Endometrial microvascular endothelial cells (primary cell): ENCODE data around the gene GUCY2D. TPM values are rescaled to one million over a fixed set of nuclear protein-coding genes. Genes with fewer than 3 reads are reported as not detected.
"Not testable (repeated sequence)": the region's sequence is repeated elsewhere in the genome, so short reads cannot be mapped to it uniquely, and the experiment has no call there.

Experiments
- in situ Hi-C: cut with HindIII; loops from 2 replicates; pipeline ENCODE4 v1.10.0; 2017; ENCODE audit warnings: low sequenced_read_pairs, low pct_unique_long_range_greater_than_20kb; ENCODE audit errors: inconsistent ontology term
- total RNA-seq: library from RNA; depleted of rRNA; stranded (reverse); fragments of >200 nt; gene quantifications from one replicate; pipeline ENCODE4 v1.2.3, GENCODE V29; 2015; ENCODE audit errors: inconsistent ontology term

GUCY2D gene
- total RNA-seq, 1 donor from 2014 or later: not detected

DNA sequence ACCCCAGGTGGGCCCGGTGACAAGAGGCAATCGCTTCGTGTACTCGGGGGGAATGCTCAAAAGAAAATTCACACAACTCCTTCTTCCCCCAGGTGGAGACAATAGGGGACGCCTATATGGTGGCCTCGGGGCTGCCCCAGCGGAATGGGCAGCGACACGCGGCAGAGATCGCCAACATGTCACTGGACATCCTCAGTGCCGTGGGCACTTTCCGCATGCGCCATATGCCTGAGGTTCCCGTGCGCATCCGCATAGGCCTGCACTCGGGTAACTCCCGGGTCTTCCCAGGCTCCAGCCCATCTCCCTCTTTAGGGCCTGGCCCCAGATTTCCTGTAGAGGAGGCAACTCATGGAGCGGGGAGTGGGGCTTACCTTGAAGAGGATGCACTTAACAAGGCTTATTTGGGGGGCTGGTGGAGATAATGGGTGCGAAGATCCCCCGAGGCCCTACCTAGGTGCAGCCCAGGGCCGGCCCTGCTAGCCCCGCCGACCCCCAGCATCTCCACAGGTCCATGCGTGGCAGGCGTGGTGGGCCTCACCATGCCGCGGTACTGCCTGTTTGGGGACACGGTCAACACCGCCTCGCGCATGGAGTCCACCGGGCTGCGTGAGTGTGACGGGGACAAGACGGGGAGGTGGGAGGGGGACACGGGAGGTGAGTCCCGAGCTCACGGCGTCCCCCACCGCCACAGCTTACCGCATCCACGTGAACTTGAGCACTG lies 13.0 kb downstream of the GUCY2D start:
- in situ Hi-C loops: no loop called here

DNA sequence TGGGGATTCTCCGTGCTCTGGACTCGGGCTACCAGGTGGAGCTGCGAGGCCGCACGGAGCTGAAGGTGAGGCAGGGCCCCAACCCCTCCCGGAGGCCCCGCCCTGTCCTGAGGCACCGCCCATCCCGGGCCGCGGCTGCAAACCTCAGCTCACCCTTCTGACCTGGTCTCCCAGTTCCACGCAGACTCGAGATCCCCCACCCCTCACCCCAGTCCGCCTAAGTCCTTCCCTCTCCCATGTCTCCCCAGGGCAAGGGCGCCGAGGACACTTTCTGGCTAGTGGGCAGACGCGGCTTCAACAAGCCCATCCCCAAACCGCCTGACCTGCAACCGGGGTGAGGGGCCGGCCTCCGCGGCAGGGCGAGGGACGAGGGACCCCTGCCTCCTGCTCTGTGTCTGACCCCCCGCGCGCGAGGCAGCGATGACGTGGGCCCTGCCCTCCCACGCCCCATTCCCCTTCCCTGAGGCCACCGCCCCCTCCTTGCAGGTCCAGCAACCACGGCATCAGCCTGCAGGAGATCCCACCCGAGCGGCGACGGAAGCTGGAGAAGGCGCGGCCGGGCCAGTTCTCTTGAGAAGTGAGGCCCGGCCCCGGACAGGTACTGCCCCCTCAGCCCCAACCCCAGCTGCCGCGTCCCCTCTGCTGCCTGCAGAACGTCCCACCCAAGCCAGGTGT lies 13.7 kb downstream of the GUCY2D start:
- in situ Hi-C loops: no loop called here

DNA sequence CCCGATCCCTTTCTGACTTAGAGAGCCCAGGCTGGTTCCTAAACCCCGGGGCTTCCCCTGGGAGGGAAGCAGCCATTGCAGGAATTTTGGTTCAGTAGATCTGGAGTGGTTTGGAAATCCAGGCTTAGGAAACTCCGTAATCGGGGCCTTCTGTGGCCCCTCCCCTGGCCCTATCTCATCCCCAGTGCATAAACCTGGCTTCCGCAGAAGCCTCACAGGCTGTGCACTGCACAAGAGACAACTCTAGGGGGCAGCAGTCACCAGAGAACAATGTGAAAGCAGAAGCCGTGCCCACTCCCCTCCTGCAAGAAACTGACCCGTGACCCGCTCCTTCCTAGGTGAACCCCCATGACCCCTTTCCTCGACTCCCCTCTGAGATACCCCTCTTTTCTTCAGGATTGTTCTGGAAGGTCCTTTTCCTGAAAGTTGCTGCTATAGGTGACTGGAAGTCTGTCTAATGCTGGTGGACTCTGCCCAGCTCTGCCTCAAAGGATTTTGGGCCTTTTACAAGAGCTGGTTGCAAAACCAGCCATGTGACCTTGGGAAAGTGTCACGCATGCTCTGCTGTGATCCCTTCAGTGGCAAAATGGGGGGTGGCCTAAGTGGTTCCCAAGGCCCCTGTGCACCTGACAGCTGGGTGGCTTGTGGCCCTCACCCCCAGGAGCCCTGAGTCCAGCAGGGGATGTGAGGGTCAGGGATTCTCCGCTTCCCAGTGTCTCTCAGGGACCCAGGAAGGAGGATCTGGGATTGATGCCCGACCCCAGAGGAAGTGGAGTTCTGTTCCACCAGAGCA lies 14.4 kb downstream of the GUCY2D start:
- in situ Hi-C loops: no loop called here

DNA sequence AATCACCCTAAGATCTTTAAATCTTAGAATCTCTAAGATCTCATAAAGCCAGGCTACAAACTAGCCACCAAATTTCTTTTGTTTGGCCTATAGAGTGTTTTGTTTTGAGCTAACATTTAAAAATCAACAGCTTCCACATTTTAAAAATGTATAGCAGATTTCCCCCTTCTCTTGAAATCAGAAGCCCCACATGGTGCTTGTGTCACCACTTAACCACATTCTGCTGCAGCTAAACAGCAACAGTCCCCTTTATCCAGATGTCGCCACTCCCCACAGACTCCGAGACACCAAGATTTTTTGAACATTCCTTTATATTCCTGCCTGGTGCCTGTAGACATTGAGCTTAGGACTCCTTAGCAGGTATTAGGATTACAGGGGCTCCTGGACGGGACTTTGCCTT lies 16.0 kb downstream of the GUCY2D start:
- in situ Hi-C loops: no loop called here

DNA sequence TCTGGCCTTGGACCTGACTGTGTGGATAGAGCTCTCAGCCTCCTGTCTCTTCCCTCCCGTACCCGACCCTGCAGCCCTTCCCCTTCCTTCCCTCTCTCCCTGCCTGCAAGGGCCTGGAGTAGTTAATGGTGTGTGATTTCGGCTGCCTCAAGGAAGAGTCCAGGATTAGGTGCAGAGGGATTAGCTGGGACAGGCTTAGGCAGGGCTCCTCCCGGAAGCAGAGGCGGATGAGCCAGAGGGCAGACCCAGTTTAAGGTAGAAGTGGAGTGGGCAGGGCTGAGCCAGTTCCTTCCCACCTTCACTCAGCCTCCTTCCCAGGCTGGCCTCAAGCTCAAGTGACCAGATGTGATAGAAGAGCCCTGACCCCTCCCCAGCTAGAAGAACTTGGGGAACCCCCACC lies 16.8 kb downstream of the GUCY2D start:
- in situ Hi-C loops: no loop called here

DNA sequence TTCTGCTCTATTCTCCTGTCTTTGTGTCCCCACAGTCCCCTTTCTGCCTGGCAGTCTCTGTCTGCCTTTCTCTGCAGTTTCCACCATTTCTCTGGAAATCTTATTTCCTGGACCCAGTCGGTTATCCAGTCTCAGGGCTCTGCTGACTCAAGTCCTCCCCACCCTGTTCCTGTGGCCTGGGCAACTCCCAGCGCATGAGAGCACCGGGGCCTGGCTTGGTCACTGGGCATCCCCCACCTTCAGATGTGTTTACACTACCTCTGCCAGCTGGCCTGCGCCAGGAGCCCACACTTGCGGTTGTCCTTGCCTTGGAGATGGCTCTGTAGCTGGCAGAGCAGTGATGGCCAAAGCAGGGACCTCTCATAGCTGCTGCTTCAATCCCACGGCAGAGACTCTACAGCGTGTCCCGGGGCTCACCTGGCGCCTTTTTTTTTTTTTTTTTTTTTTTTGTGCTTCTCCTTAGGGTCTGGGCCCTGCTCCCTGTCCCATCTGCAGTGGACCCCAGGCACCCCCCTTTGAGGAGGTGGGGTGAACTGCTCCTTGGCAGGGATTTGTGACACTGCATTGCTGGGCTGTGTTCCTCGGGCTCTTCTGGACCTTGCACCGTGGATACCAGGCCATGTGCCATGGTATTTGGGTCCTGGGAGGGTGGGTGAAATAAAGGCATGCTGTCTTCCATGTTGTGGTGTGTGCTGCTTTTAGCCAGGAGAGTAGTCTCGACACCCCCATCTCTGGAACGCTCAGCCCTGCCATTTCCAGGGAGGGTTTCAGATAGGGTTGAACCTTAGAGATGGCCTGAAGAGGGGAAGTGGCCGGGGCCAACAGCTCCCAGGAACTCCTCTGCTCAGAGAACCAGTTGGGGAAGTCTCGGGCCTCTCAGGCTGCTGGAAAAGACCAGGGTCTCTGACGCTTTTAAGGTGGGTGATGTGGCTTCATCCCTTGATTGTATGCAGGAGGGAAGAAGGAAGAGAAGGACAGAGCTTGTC lies 17.5 kb downstream of the GUCY2D start:
- in situ Hi-C loops: no loop called here

DNA sequence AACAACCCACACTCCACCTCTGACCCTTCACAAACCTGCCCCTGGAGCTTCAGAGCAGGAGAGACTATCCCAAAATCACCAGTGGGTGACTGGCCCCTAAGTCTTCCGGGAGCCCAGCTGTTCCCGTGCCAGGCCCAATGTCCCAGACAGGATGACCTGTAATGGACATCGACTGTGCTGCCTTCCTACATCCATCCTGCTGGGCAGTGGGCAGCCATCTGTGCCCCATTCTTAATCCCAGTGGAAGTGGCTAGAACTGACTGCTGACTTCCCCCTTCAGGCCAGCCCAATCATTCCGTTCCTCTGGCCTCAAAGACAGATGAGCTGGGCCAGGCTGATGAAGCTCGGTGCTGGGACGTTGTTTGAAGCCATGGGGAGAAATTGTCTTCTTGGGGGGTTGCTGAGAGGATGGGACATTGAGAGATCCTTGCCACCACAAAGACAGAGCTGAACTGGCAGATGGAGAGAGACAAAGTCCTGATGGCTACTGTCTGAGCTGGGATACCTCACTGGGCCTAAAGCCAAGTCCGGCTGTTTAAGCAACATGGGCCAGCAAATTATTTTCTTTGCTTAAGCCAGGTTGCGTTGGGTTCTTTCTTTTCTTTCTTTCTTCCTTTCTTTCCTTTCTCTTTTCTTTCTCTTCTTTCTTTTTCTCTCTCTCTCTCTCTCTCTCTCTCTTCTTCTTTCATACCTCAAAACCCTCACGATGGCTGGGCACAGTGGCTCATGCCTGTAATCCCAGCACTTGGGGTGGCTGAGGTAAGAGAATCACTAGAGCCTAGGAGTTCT lies 18.6 kb downstream of the GUCY2D start:
- in situ Hi-C loops: no loop called here

DNA sequence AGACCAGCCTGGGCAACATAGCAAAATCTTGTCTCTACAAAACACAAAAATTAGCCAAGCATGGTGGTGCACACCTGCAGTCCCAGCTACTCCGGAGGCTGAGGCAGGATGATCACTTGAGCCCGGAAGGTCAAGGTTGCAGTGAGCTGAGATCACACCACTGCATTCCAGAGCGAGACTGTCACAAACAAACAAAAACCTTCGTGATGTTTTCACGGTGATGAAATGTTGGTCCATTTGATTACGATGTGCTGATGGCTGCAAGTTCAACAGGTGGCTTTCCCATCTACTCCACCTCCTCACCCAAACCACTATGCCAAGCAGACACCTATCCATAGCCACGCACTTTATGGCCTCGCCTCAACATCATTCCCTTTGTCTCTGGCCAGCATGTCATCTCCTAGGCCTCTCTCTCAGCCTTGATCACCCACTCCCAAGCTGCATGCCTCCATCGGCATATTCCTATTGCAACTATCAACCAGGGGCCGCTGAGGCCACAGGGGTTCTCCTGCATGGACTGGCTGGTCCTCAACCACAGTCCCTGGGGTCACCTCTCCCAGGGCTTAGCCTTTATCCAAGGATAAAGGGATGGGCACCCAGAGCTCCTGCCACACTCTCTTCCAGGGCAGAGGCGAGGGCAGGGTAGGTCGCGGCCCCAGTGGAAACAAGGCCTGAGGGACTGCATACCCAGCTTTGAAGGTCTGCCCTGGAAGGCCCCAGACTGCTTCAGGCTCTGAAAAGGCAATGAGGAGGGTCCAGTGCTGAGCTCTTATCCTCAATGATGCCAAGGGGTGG lies 19.3 kb downstream of the GUCY2D start:
- in situ Hi-C loops: no loop called here

DNA sequence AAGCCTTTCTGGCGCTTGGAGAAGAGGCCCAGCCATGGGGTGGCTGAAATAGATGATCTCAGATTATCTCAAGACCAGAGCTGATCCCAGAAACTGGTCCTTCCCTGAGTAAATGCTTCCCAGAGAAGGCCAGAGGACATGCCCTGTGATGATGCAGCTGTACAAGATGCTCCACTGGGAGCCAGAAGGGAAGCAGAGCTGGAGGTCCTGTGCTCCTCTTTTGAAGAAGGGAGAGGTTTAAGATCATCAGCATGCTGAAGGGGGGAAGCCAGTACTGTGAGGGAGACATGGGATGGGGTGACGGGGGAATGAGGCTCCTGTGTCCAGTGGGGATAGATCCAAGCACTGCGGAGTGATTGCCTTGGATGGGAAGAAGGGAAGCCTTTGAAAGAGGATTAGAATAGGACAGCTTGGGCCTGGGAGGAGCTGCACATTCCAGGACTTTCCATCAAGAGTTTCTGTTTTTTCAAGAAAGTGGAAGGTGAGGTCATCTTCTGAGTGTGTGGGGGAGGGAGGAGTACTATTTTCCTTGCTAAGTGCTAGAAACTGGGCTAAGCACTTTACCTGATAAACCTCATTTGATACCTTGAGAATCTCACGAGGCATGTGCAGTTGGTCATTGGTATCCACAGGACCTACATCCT lies 20.1 kb downstream of the GUCY2D start:
- in situ Hi-C loops: no loop called here

DNA sequence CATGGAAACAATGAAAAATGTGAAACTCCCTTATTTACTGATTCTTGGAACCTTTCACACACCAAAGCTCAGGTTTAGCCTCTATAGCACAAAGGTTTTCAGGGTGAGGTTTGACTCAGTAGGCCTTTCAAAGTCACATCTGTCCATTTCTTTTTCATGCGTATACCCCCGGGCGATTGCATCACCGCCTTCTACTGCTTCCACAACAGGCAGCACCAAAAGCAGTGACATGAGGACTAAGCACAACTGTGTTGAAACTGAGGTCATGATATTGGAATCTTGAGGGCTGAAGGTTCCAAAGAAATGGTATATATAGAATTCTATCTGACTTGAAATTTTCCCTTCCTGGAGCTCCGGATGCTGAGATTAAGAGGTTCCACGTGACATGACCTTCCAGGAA lies 21.7 kb downstream of the GUCY2D start:
- in situ Hi-C loops: not testable (repeated sequence)

DNA sequence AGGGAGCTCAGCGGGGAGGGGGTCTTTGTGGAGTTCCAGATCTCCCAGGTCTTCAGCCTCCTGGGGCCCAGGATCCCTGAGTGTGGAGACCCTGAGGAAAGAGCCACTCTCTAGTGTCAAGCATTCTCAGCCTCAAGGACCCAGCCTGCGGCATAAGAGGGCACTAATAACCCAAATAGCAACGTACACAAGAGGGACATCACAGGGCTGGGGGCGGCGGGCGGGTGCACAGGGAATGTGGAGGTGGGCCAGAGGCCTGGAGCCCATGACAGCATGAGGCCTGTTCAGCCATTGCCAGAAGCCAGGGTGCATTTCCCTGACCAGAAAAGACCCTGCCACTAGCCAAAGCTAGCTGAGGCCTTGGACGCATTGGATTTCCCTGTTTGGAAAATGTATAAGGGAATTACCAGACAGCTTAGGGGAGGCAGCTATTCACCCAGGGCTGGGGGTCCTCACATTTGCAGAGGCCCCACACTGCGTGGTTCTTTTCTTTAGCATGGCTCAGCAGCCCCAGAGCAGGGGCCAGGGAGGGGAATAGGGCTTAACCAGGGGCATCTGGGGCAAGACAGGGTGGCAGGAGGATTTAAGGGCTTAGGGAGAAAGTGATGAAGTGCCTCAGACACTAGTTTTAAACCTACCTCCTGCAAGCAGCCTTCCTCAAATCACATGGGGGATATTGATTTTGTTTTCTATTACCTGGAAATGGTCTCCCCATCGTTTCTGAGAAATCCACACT lies 22.9 kb downstream of the GUCY2D start:
- in situ Hi-C loops: no loop called here

DNA sequence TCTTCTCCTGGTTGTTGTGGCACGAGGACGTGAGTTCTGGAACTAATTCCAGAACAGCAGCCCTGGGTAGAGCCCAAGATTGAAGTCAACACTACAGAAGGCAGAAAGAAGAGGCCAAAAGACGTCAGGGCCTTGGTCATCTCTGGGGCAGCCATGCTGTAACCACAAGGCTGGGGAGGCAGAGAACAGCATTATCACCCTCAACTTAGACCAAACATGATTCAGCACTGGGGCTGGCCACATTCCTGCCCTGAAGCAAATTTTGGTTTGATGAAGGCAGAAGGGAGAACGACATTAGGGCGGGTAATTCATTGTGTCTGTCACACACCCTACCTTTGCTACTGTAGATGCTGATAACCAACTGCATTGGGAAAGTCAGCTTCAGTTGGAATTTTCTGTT lies 26.7 kb downstream of the GUCY2D start:
- in situ Hi-C loops: no loop called here

DNA sequence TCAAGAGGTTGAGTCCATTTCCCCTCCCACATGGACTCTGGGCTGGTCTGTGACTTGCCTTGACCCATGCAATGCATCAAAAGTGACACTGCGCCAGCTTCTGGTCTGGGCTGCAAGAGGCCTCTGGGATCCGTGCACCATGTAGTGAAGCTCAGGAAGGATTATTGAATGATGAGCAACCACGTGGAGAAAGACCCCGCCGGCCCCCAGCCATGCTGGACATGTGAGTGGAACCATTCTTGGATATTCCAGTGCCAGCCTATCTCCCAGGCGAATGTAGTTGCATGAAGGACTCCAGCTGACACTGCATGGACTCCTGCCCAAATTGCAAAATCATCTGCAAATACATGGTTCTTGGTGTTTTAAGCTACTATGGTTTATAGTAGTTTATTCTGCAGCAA lies 28.8 kb downstream of the GUCY2D start:
- in situ Hi-C loops: no loop called here

DNA sequence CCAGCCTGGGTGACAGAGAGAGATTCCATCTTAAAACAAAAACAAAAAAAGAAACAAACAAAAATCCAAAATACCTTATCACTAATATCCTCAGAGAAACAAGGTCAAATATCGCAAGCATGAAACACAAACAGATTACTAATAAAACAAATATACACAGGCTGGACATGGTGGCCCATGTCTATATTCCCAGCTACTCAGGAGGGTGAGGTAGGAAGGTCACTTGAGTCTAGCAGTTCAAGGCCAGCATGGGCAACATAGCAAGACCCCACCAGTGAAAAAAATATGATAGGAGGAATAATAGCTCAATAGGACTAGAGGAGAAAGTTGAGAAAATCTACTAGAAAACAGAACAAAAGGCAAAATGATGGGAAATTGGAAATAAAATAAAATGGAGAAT lies 29.5 kb downstream of the GUCY2D start:
- in situ Hi-C loops: no loop called here

DNA sequence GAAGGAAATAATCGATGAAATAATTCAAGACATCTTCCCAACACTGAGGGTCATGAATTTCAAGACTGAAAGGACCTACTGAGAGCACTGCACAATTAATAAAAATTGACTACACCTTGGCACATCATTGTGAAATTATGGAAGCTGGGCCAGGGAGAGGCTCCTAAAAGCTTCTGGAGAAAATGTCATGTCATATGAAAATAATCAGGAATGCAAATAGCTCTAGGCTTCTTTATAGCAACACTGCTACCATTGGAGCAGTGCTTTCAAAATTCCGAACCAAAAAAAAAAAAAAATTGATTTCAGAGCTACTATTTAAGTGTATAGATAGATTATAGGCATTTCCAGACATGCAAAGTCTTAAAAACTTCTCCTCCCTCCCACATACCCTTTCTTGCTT lies 30.0 kb downstream of the GUCY2D start:
- in situ Hi-C loops: no loop called here

DNA sequence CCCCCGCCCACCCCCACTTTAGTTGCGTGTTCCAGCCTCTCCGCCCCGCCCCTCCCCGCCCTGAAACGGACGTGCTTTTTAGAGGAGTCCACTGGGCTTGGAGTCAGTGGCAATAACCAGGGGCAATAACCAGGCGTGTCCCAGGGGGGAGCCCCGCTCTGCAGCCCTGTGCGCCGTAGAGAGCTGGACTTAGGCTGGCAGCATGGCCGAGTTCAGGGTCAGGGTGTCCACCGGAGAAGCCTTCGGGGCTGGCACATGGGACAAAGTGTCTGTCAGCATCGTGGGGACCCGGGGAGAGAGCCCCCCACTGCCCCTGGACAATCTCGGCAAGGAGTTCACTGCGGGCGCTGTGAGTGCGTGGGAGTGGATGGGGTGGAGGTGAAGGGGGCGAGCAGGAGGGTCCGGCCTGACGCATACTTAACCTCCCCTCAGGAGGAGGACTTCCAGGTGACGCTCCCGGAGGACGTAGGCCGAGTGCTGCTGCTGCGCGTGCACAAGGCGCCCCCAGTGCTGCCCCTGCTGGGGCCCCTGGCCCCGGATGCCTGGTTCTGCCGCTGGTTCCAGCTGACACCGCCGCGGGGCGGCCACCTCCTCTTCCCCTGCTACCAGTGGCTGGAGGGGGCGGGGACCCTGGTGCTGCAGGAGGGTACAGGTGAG lies 36.7 kb downstream of the GUCY2D start, which contains the start of gene ALOX15B:
Gene ALOX15B, plus strand, starts transcription at position 106 of the 657 bp plus-strand sequence. Its CDS starts 97 bp downstream, at position 203.
- in situ Hi-C loops: no loop called here
